CD4-positive, alpha-beta T cell (primary cell): ENCODE measurements around the gene ELP1. TPM values are rescaled to one million over a fixed set of nuclear protein-coding genes. Genes with fewer than 3 reads are reported as not detected.
"Not testable (repeated sequence)": the region's sequence is repeated elsewhere in the genome, so short reads cannot be mapped to it uniquely, and the experiment has no call there.

Source experiments
- ATAC-seq: fragments of 200-7000 bp; cut with Tn5 transposase; one replicate; pipeline ENCODE4 v1.10.0; 2022; ENCODE audit warnings: mild to moderate bottlenecking; ENCODE audit not compliant: poor library complexity
- CTCF ChIA-PET: fragments of 350-600 bp; sonication (Branson Sonifier 250); formaldehyde crosslinking; loops from one replicate; lab custom pipeline; 2021; ENCODE audit warnings: antibody characterized with exemption, inconsistent platforms; lab: Charles Lee
- POLR2A ChIA-PET: fragments of 350-600 bp; sonication (Branson Sonifier 250); formaldehyde crosslinking; loops from one replicate; lab custom pipeline; 2021; ENCODE audit warnings: antibody characterized with exemption, inconsistent platforms; lab: Charles Lee
- DNase-seq, 14 experiments: peaks; one replicate each; pipeline ENCODE4 v3.0.0-alpha.2; 2013 to 2020; ENCODE audit warnings: mixed read lengths in 2 of 14
- H3K27ac ChIP-seq, 2 donors: one replicate each; pipeline versions ENCODE4 v1.5.1 to v1.7.0; 2013; ENCODE audit warnings: low read length in 2 of 2, low read depth in 1 of 2, mild to moderate bottlenecking in 1 of 2
- H3K27me3 ChIP-seq, 2 experiments: 1 replicate in 1 of 2; 2 replicates in 1 of 2; pipeline versions ENCODE4 v1.6.1 to v1.7.0; 2013; ENCODE audit warnings: low read length in 2 of 2, control low read depth in 1 of 2, mild to moderate bottlenecking in 1 of 2, moderate library complexity in 1 of 2; ENCODE audit not compliant: insufficient read depth in 2 of 2, control insufficient read depth in 1 of 2
- H3K36me3 ChIP-seq: one replicate; pipeline ENCODE4 v1.6.1; 2013; ENCODE audit warnings: low read length, control low read depth; ENCODE audit not compliant: insufficient read depth
- H3K4me1 ChIP-seq: one replicate; pipeline ENCODE4 v1.6.1; 2013; ENCODE audit warnings: low read length, control low read depth; ENCODE audit not compliant: insufficient read depth
- H3K4me3 ChIP-seq: one replicate; pipeline ENCODE4 v1.5.1; 2013; ENCODE audit warnings: mild to moderate bottlenecking, low read length, moderate library complexity
- H3K9me3 ChIP-seq, 2 experiments: 1 replicate in 1 of 2; 2 replicates in 1 of 2; pipeline versions ENCODE4 v1.6.1 to v1.7.0; 2013; ENCODE audit warnings: low read length in 2 of 2, mild to moderate bottlenecking in 2 of 2, control low read depth in 1 of 2, moderate library complexity in 1 of 2; ENCODE audit not compliant: control insufficient read depth in 1 of 2, insufficient read depth in 1 of 2
- H3K27ac Mint-ChIP-seq: one replicate; pipeline ENCODE4 v1.8.0; 2020; ENCODE audit warnings: mixed read lengths
- H3K27me3 Mint-ChIP-seq: one replicate; pipeline ENCODE4 v1.8.0; 2021; ENCODE audit warnings: mixed read lengths
- H3K36me3 Mint-ChIP-seq: one replicate; pipeline ENCODE4 v1.8.0; 2021; ENCODE audit warnings: low read depth, mixed read lengths
- H3K4me1 Mint-ChIP-seq: one replicate; pipeline ENCODE4 v1.8.0; 2021; ENCODE audit warnings: low read depth, mixed read lengths
- H3K4me3 Mint-ChIP-seq: one replicate; pipeline ENCODE4 v1.8.0; 2020; ENCODE audit warnings: mild to moderate bottlenecking, mixed read lengths
- H3K9me3 Mint-ChIP-seq: one replicate; pipeline ENCODE4 v1.8.0; 2020; ENCODE audit warnings: mixed read lengths
- CTCF ChIP-seq: fragments of 200-600 bp; IDR thresholded peaks from one replicate; pipeline ENCODE4 v1.8.0; 2022; ENCODE audit warnings: antibody characterized with exemption, mild to moderate bottlenecking
- intact Hi-C, 2 experiments: fragments of 100-400 bp; cut with DNase I in 1 of 2; cut with micrococcal nuclease in 1 of 2; formaldehyde crosslinking; loops; one replicate each; pipeline versions ENCODE4 v1.15.1 to v1.9.0; 2023 to 2025; cut with DNase I, micrococcal nuclease
- total RNA-seq, 174 experiments: library from RNA in 2 of 174; stranded (reverse) in 2 of 174; gene quantifications; one replicate each; pipeline ENCODE4 v1.2.3 and lab custom pipeline; 2021 to 2026

ELP1 gene
- total RNA-seq, 2 experiments from 2014 or later = 19.2 to 20.8 TPM

DNA sequence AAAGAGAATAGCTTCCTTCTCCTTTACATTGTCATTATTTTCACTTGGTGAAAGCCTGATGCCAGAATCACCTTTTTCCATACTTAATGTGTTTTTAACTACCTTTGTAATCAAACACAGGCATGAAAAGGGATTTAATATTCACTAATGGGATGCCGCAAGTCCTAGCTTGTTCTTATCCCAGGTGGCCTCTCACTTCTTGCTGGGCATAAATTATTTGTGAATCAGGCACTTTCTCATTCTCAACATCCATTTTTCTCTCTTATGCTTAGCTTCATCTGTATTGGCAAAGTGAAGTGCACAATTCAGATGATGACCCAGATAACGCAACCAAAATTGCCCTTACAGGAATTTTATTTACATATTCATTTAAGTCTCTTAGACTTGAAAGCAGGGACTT is 89.1 kb downstream of the ELP1 start:
- Mint-ChIP-seq H3K4me3 (no peak overlapping the region), H3K27ac (no peak overlapping the region), H3K4me1 (peaks cover 13% of the 10 kb centered on the region), H3K27me3 (no peaks in the 10 kb centered on the region), H3K9me3 (no peaks in the 10 kb centered on the region), H3K36me3 (no peaks in the 10 kb centered on the region)
- H3K36me3 ChIP-seq = no peaks in the 10 kb centered on the region
- ChIA-PET POLR2A (no interaction called here), CTCF (no interaction called here)
- TF ChIP-seq CTCF = no peak
- no peak overlapping the region for H3K4me3 ChIP-seq
- H3K4me1 ChIP-seq = peaks cover 5% of the 10 kb centered on the region
- intact Hi-C loops = no loop called here
- DNase-seq = no peak
- ATAC-seq = no peak
- no peaks in the 10 kb centered on the region for H3K9me3 ChIP-seq
- H3K27me3 ChIP-seq = no peaks in the 10 kb centered on the region
- H3K27ac ChIP-seq = no peak overlapping the region

DNA sequence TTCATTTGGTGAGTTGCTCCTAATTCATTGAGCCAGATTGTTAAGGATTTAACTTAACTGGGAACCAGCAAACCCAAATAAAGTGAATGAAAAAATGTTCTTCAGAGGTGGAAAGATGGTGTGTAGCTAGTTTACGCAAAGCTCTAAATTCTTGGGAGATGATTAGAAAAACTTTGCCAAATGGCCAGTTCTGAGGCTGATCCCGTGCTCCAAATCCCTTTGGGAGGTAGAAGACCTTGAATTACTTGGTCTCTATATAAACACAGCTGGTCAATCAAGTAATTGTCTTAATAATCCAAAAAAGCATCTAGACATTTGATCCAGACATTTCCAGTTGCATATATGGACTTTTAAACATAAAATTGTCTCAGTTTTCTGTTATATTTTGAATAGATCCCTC is 89.5 kb downstream of the ELP1 start:
- CTCF ChIA-PET = no interaction called here
- no peak overlapping the region for H3K4me3 Mint-ChIP-seq
- H3K9me3 Mint-ChIP-seq = no peaks in the 10 kb centered on the region
- no peak overlapping the region for H3K27ac Mint-ChIP-seq
- H3K27me3 Mint-ChIP-seq = no peaks in the 10 kb centered on the region
- no peak for TF ChIP-seq CTCF
- Histone ChIP-seq H3K36me3 (no peaks in the 10 kb centered on the region), H3K4me1 (peaks cover 5% of the 10 kb centered on the region), H3K27me3 (no peaks in the 10 kb centered on the region), H3K4me3 (no peak overlapping the region), H3K27ac (no peak overlapping the region), H3K9me3 (no peaks in the 10 kb centered on the region)
- H3K4me1 Mint-ChIP-seq = peaks cover 13% of the 10 kb centered on the region
- POLR2A ChIA-PET = no interaction called here
- intact Hi-C loops = no loop called here
- H3K36me3 Mint-ChIP-seq = no peaks in the 10 kb centered on the region
- no peak for ATAC-seq
- no peak for DNase-seq

DNA sequence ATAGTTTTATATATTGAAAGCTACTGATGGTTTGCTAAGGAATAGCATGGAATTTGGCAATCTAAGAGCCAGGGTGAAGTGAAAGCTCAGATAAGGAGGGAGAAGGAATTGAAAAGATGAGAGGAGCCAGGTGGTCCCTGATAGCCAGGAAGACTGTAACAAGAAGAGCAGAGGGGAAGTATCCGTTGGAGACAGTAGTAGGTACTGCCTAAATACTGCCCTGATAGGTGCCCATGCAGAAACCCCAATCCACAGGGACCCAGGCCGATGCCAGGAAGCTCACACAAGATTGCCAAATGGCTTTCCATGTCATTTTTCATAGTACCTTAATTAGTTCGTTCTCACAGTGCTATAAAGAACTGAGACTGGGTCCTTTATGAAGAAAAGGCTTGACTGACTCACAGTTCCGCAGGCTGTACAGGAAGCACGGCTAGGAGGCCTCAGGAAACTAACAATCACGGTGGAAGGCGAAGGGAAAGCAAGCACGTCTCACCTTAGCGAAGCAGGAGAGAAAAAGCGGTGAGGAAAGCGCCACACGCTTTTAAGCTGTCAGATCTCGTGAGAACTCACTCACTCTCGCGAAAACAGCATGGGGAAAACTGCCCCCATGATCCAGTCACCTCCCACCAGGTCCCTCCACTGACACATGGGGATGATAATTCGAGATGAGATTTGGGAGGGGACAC is 91.2 kb downstream of the ELP1 start:
- no peak overlapping the region for H3K27ac ChIP-seq
- CTCF ChIA-PET = no interaction called here
- intact Hi-C loops = no loop called here
- H3K4me3 ChIP-seq = no peak overlapping the region
- DNase-seq (peak in 3 of 14 experiments; percentile 13 to 41 (median 14)), ATAC-seq (no peak)
- no peaks in the 10 kb centered on the region for H3K9me3 ChIP-seq
- H3K4me1 Mint-ChIP-seq = peaks cover 13% of the 10 kb centered on the region
- peak overlapping the region; percentile 73 for H3K4me3 Mint-ChIP-seq
- no peaks in the 10 kb centered on the region for H3K27me3 ChIP-seq
- peak overlapping the region; percentile 38 for H3K27ac Mint-ChIP-seq
- TF ChIP-seq CTCF = no peak
- POLR2A ChIA-PET = no interaction called here
- H3K4me1 ChIP-seq = peaks cover 5% of the 10 kb centered on the region
- H3K27me3 Mint-ChIP-seq = no peaks in the 10 kb centered on the region
- no peaks in the 10 kb centered on the region for H3K36me3 ChIP-seq
- no peaks in the 10 kb centered on the region for H3K36me3 Mint-ChIP-seq
- H3K9me3 Mint-ChIP-seq = no peaks in the 10 kb centered on the region

GRCh38 chr9:108839561-108839960 is 94.4 kb downstream of the ELP1 start:
- peaks cover 13% of the 10 kb centered on the region for H3K4me1 Mint-ChIP-seq
- H3K4me3 Mint-ChIP-seq, H3K27me3 Mint-ChIP-seq, H3K27ac Mint-ChIP-seq, intact Hi-C loops, ATAC-seq, H3K9me3 Mint-ChIP-seq, H3K4me3 ChIP-seq, H3K27me3 ChIP-seq, H3K27ac ChIP-seq, H3K9me3 ChIP-seq, DNase-seq, POLR2A ChIA-PET, H3K4me1 ChIP-seq, H3K36me3 Mint-ChIP-seq, CTCF ChIA-PET, H3K36me3 ChIP-seq: not testable (repeated sequence)
